Measurements from ENCODE around the gene FBXO2. TPM values are rescaled to one million over a fixed set of nuclear protein-coding genes. Genes with fewer than 3 reads are reported as not detected.
"Not testable (repeated sequence)": the region's sequence is repeated elsewhere in the genome, so short reads cannot be mapped to it uniquely, and the experiment has no call there.

The FBXO2 gene
- total and polyA plus RNA-seq, 5 experiments from 2014 or later = 2.3 to 5.4 (median 3.6) TPM

DNA sequence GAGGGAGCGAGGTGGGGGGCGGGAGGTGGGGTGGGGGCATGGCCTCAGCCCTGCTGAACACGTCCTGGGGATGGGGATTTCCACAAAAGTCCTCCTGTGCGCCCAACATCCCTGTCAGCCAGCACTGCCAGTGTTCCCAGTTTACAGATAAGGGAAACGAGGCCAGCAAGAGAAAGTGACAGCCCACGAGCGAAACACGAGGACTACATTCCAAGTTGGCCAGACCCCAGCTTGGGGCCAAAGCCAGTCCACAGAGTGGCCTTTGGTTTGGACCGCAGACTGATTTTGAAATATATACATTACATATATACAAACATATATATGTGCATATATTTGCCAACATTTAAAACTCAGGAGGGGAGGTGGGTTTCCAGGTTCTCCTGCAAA is 5.0 kb downstream of the FBXO2 start:
- Mint-ChIP-seq H3K4me3 (peak overlapping the region in 4 of 10 donors; percentile 36 to 69 (median 48)), H3K36me3 (no peaks in the 10 kb centered on the region), H3K27ac (no peak overlapping the region), H3K27me3 (no peaks in the 10 kb centered on the region), H3K4me1 (peaks cover 12 to 30% (median 26%) of the 10 kb centered on the region in 4 donors), H3K9me3 (no peaks in the 10 kb centered on the region)
- DNase-seq (no peak), ATAC-seq (no peak)
- POLR2A ChIA-PET = interaction anchor here (0.6 to 7.3 kb wide), 5 partner anchors 12 to 612 kb away, joined by 3 to 70 read pairs (median 3); partner anchors contain the start of gene FBXO6

- POLR2A ChIA-PET = interaction anchor here (0.6 to 7.3 kb wide), 4 partner anchors 12 to 612 kb away, joined by 3 to 70 read pairs (median 16); partner anchors contain the start of gene FBXO6
- ATAC-seq (peak; percentile 31 to 49), DNase-seq (peak in 7 of 10 donors; percentile 25 to 58 (median 41))
- no peaks in the 10 kb centered on the region for H3K27me3 Mint-ChIP-seq
- H3K9me3 Mint-ChIP-seq = no peaks in the 10 kb centered on the region
- H3K4me1 Mint-ChIP-seq = peaks cover 12 to 30% (median 26%) of the 10 kb centered on the region in 4 donors
- H3K27ac Mint-ChIP-seq = peak overlapping the region in 1 of 10 donors; percentile 36
- H3K4me3 Mint-ChIP-seq = peak overlapping the region in 6 of 10 donors; percentile 36 to 65 (median 48)
- H3K36me3 Mint-ChIP-seq = no peaks in the 10 kb centered on the region
Measured at GRCh38 chr1:11648732-11649158, 5.5 kb downstream of the FBXO2 start.

DNA sequence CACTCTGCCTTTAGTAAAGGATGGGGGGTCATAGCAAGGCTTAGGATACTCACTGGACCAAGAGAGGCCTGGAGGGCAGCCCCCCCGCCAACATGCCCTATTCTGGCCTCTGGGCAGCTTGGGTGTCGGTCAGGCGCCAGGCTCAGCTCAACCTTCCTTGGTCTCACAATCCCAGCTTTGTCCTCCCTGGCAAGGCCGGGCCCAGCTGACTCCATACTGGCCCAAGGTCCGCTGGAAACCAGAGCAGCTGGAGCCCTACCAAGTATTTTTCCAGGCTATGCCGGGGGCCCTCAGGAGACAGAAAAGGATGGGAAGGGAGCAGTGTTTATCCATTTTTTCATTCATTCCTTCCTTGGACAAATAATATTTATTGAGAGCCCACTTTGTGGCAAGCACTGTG is 6.2 kb downstream of the FBXO2 start:
- no peak for ATAC-seq
- Mint-ChIP-seq H3K4me3 (peak overlapping the region in 1 of 10 donors; percentile 36), H3K4me1 (peaks cover 12 to 28% (median 26%) of the 10 kb centered on the region in 4 donors), H3K9me3 (no peaks in the 10 kb centered on the region), H3K27me3 (no peaks in the 10 kb centered on the region), H3K27ac (peak overlapping the region in 1 of 10 donors; percentile 27), H3K36me3 (no peaks in the 10 kb centered on the region)
- POLR2A ChIA-PET = interaction anchor here (0.9 kb wide), 1 partner anchor 81 kb away, joined by 3 read pairs; no protein-coding TSS in a partner anchor
- no peak for DNase-seq

GRCh38 chr1:11647333-11647732 is 6.9 kb downstream of the FBXO2 start:
- Mint-ChIP-seq H3K4me1 (peaks cover 12 to 25% (median 24%) of the 10 kb centered on the region in 4 donors), H3K27ac (no peak overlapping the region), H3K27me3 (no peaks in the 10 kb centered on the region), H3K36me3 (no peaks in the 10 kb centered on the region), H3K4me3 (no peak overlapping the region), H3K9me3 (no peaks in the 10 kb centered on the region)
- POLR2A ChIA-PET = no interaction called here
- DNase-seq (no peak), ATAC-seq (no peak)

GRCh38 chr1:11646317-11646716 is 7.9 kb downstream of the FBXO2 start:
- no peaks in the 10 kb centered on the region for H3K27me3 Mint-ChIP-seq
- H3K36me3 Mint-ChIP-seq = no peaks in the 10 kb centered on the region
- H3K4me1 Mint-ChIP-seq = peaks cover 11 to 19% (median 18%) of the 10 kb centered on the region in 4 donors
- H3K27ac Mint-ChIP-seq = peak overlapping the region in 1 of 10 donors; percentile 46
- POLR2A ChIA-PET = interaction anchor here (1.6 to 2.1 kb wide), 2 partner anchors 73 to 608 kb away, joined by 5 to 7 read pairs; no protein-coding TSS in a partner anchor
- H3K4me3 Mint-ChIP-seq = no peak overlapping the region
- DNase-seq (no peak), ATAC-seq (no peak)
- no peaks in the 10 kb centered on the region for H3K9me3 Mint-ChIP-seq

GRCh38 chr1:11645670-11646265 is 8.5 kb downstream of the FBXO2 start:
- Mint-ChIP-seq H3K36me3 (no peaks in the 10 kb centered on the region), H3K27me3 (no peaks in the 10 kb centered on the region), H3K4me1 (peaks cover 6 to 14% (median 12%) of the 10 kb centered on the region in 4 donors), H3K27ac (no peak overlapping the region), H3K9me3 (no peaks in the 10 kb centered on the region), H3K4me3 (no peak overlapping the region)
- POLR2A ChIA-PET = interaction anchor here (1.4 to 2.1 kb wide), 3 partner anchors 74 to 608 kb away, joined by 3 to 7 read pairs (median 5); partner anchors contain the start of gene MTOR
- DNase-seq = peak; percentile 58 to 88 (median 73)
- ATAC-seq = peak; percentile 45 to 53

DNA sequence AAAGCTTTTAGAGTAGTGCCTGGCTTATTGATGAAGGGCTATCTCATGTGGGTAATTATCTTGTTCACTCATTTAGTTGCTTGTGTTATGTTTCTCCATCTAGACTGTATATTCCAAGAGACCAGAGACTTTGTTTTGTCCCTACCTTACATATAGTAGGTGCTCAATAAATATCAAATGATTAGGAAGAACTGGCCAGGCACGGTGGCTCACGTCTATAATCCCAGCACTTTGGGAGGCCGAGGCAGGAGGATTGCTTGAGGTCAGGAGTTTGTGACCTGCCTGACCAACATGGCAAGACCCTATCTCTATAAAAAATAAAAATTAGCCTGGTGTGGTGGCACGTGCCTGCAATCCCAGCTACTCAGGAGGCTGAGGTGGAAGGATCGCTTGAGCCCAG is 9.0 kb downstream of the FBXO2 start:
- H3K27ac Mint-ChIP-seq = no peak overlapping the region
- POLR2A ChIA-PET = interaction anchor here (1.4 to 2.1 kb wide), 3 partner anchors 74 to 607 kb away, joined by 3 to 7 read pairs (median 5); partner anchors contain the start of gene MTOR
- no peak for ATAC-seq

GRCh38 chr1:11643782-11644181 is 10.4 kb downstream of the FBXO2 start:
- no peaks in the 10 kb centered on the region for H3K9me3 Mint-ChIP-seq
- no peak for ATAC-seq
- H3K4me1 Mint-ChIP-seq = peaks cover 0 to 1% (median 0%) of the 10 kb centered on the region in 4 donors
- POLR2A ChIA-PET = interaction anchor here (0.7 to 1.1 kb wide), 4 partner anchors 76 to 423 kb away, joined by 3 to 5 read pairs (median 4); no protein-coding TSS in a partner anchor
- H3K36me3 Mint-ChIP-seq = no peaks in the 10 kb centered on the region
- H3K27ac Mint-ChIP-seq = no peak overlapping the region
- H3K4me3 Mint-ChIP-seq = no peak overlapping the region
- peaks cover 0 to 3% (median 0%) of the 10 kb centered on the region in 5 donors for H3K27me3 Mint-ChIP-seq
- no peak for DNase-seq

More for the DNA sequence above, 9.0 kb downstream of the FBXO2 start:
- no peak for DNase-seq
- Mint-ChIP-seq H3K36me3 (no peaks in the 10 kb centered on the region), H3K9me3 (no peaks in the 10 kb centered on the region), H3K27me3 (no peaks in the 10 kb centered on the region), H3K4me1 (peaks cover 4 to 10% (median 9%) of the 10 kb centered on the region in 4 donors), H3K4me3 (no peak overlapping the region)

GRCh38 chr1:11642418-11643017 is 11.7 kb downstream of the FBXO2 start:
- POLR2A ChIA-PET, H3K27me3 Mint-ChIP-seq, H3K4me1 Mint-ChIP-seq, H3K9me3 Mint-ChIP-seq, H3K4me3 Mint-ChIP-seq, H3K27ac Mint-ChIP-seq, H3K36me3 Mint-ChIP-seq: not testable (repeated sequence)
- DNase-seq (peak; percentile 51 to 86 (median 69)), ATAC-seq (peak; percentile 75 to 85)

- H3K4me3 Mint-ChIP-seq = no peak overlapping the region
- H3K9me3 Mint-ChIP-seq = no peaks in the 10 kb centered on the region
- DNase-seq (no peak), ATAC-seq (no peak)
- H3K27ac Mint-ChIP-seq = peak overlapping the region in 1 of 10 donors; percentile 82
- no peaks in the 10 kb centered on the region for H3K4me1 Mint-ChIP-seq
- H3K36me3 Mint-ChIP-seq = no peaks in the 10 kb centered on the region
- POLR2A ChIA-PET = interaction anchor here (0.5 kb wide), 1 partner anchor 309 kb away, joined by 3 read pairs; no protein-coding TSS in a partner anchor
- peaks cover 0 to 6% (median 0%) of the 10 kb centered on the region in 5 donors for H3K27me3 Mint-ChIP-seq
Measured at GRCh38 chr1:11641776-11642305, 12.4 kb downstream of the FBXO2 start.

DNA sequence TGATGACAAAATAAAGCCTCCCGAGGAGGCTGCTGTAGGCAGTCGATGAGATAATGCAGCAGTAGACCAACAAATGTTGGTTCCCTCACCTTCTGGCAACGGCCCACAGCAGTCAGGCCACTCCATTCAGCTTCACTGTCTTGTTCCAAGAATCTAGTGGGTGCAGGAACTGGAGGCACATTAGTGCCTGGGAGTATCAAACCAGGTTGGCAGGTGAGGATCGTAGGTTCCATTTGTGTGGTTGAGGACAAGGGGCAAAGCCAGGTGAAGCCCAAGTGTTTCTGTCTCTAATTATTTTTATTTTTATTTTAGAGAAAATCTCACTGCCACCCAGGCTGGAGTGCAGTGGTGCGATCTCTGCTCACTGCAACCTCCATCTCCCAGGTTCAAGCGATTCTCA is 13.3 kb downstream of the FBXO2 start:
- Mint-ChIP-seq H3K27me3 (peaks cover under 1 to 13% (median 5%) of the 10 kb centered on the region in 5 donors), H3K4me3 (no peak overlapping the region), H3K9me3 (no peaks in the 10 kb centered on the region), H3K27ac (no peak overlapping the region), H3K36me3 (no peaks in the 10 kb centered on the region), H3K4me1 (no peaks in the 10 kb centered on the region)
- DNase-seq = no peak
- POLR2A ChIA-PET = no interaction called here
- ATAC-seq = no peak

DNA sequence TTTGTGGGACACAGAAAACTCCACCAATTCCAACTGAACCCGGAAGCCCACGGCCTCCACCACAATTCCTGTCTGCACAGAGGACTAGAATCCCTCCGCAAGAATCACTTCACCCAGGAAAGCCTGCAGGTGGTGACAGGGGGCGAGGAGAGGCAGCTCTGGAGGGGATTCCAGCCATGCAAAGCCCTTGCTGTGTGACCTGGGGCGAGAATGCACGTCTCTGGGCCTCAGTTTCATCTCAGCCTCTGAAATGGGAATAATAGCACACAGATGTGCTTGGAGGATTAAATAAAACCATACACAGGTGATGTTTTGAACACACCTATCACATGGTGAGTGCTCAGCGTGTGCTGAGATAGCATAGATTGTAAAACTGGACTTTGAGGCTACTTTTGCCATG is 14.1 kb downstream of the FBXO2 start:
- ATAC-seq (no peak), DNase-seq (no peak)
- POLR2A ChIA-PET = interaction anchor here (0.6 kb wide), 1 partner anchor 18 kb away, joined by 3 read pairs; no protein-coding TSS in a partner anchor
- Mint-ChIP-seq H3K27me3 (peaks cover 4 to 16% (median 8%) of the 10 kb centered on the region in 5 donors), H3K36me3 (no peaks in the 10 kb centered on the region), H3K4me1 (no peaks in the 10 kb centered on the region), H3K9me3 (no peaks in the 10 kb centered on the region), H3K27ac (no peak overlapping the region), H3K4me3 (no peak overlapping the region)
